Fibroblast of mammary gland (primary cell): ENCODE results near the gene GFY.
A peak's percentile ranks its signal among the peaks of the same experiment; 100 is the strongest.
"Not testable (repeated sequence)": the region's sequence is repeated elsewhere in the genome, so short reads cannot be mapped to it uniquely, and the experiment has no call there.

ENCODE experiments used
- DNase-seq: peaks from one replicate; pipeline ENCODE4 v3.0.0-alpha.2; 2010; ENCODE audit warnings: low read depth
- H3K4me3 ChIP-seq: 2 replicates; pipeline ENCODE4 v1.5.1; 2011; ENCODE audit warnings: low read depth, mild to moderate bottlenecking, low read length, moderate library complexity; ENCODE audit not compliant: control insufficient read depth
- CTCF ChIP-seq: conservative IDR thresholded peaks from 2 replicates; pipeline ENCODE4 v1.5.1; 2011; ENCODE audit warnings: low read depth, low read length, inconsistent platforms; ENCODE audit not compliant: control insufficient read depth, insufficient read depth

Gene GFY

GRCh38 chr19:49468199-49468598 lies 43.0 kb downstream of the GFY start:
- no peak for DNase-seq
- no peak overlapping the region for H3K4me3 ChIP-seq
- TF ChIP-seq CTCF = no peak

- peak; percentile 72 for DNase-seq
- TF ChIP-seq CTCF = no peak
- H3K4me3 ChIP-seq = no peak overlapping the region
Measured at GRCh38 chr19:49468746-49469447, 43.7 kb downstream of the GFY start.

- DNase-seq = no peak
- H3K4me3 ChIP-seq = no peak overlapping the region
- no peak for TF ChIP-seq CTCF
Measured at GRCh38 chr19:49469828-49470614, 44.8 kb downstream of the GFY start.

- H3K4me3 ChIP-seq = no peak overlapping the region
- TF ChIP-seq CTCF = no peak
- DNase-seq = no peak
Measured at GRCh38 chr19:49470615-49470978, 45.4 kb downstream of the GFY start.

GRCh38 chr19:49472936-49473335 lies 47.7 kb downstream of the GFY start:
- no peak overlapping the region for H3K4me3 ChIP-seq
- no peak for DNase-seq

GRCh38 chr19:49473501-49473867 lies 48.3 kb downstream of the GFY start:
- DNase-seq, H3K4me3 ChIP-seq: not testable (repeated sequence)

More at GRCh38 chr19:49472936-49473335, 47.7 kb downstream of the GFY start:
- no peak for TF ChIP-seq CTCF

GRCh38 chr19:49473868-49474541 lies 48.8 kb downstream of the GFY start, which contains the start of gene FLT3LG:
Gene FLT3LG (plus strand): TSS chr19:49474215. CDS start chr19:49474640, 425 bp downstream.
- peak within 1 kb of the TSS; percentile 77 for H3K4me3 ChIP-seq
- TF ChIP-seq CTCF = peak; percentile 74
- DNase-seq = peak; percentile 75
